Activated CD8-positive, alpha-beta memory T cell treated with anti-CD3 and anti-CD28 coated beads, Interleukin-2, amount 10 ng/mL, durations not matched to agents 7 days and 5 days (primary cell): ENCODE results near the gene ADAM33. TPM values are rescaled to one million over a fixed set of nuclear protein-coding genes. Genes with fewer than 3 reads are reported as not detected.

ENCODE experiments used
- ATAC-seq: fragments of 150-1000 bp; cut with Tn5 transposase; one replicate; pipeline ENCODE4 v1.10.0; 2021; ENCODE audit warnings: moderate library complexity
- CTCF ChIA-PET: fragments of 350-600 bp; sonication (Branson Sonifier 250); formaldehyde crosslinking; loops from one replicate; lab custom pipeline; 2021; ENCODE audit warnings: antibody characterized with exemption; lab: Charles Lee
- DNase-seq: peaks from one replicate; pipeline ENCODE4 v3.0.0-alpha.2; 2020
- H3K27ac Mint-ChIP-seq: one replicate; pipeline ENCODE4 v1.8.0; 2021; ENCODE audit warnings: mild to moderate bottlenecking, mixed read lengths
- H3K27me3 Mint-ChIP-seq: one replicate; pipeline ENCODE4 v1.8.0; 2021; ENCODE audit warnings: mixed read lengths
- H3K36me3 Mint-ChIP-seq: one replicate; pipeline ENCODE4 v1.8.0; 2021; ENCODE audit warnings: mild to moderate bottlenecking, mixed read lengths
- H3K4me1 Mint-ChIP-seq: one replicate; pipeline ENCODE4 v1.8.0; 2021; ENCODE audit warnings: mixed read lengths
- H3K4me3 Mint-ChIP-seq: one replicate; pipeline ENCODE4 v1.8.0; 2021; ENCODE audit warnings: mild to moderate bottlenecking, moderate library complexity, mixed read lengths
- H3K9me3 Mint-ChIP-seq: one replicate; pipeline ENCODE4 v1.8.0; 2022; ENCODE audit warnings: low read depth, mixed read lengths
- total RNA-seq, 2 experiments: library from RNA; stranded (reverse); gene quantifications; one replicate each; pipeline ENCODE4 v1.2.3, GENCODE V29; 2021

ADAM33 gene
- total RNA-seq, 2 experiments from 2014 or later = not detected

GRCh38 chr20:3705491-3705969, 23.7 kb upstream of the ADAM33 start:
- peaks cover 6% of the 10 kb centered on the region for H3K4me1 Mint-ChIP-seq
- no peak overlapping the region for H3K27ac Mint-ChIP-seq
- ATAC-seq = no peak
- H3K27me3 Mint-ChIP-seq = peaks cover 8% of the 10 kb centered on the region
- DNase-seq = no peak
- no peaks in the 10 kb centered on the region for H3K9me3 Mint-ChIP-seq
- no peaks in the 10 kb centered on the region for H3K36me3 Mint-ChIP-seq
- CTCF ChIA-PET = interaction anchor here (0.9 to 1.6 kb wide), 3 partner anchors 29 to 142 kb away, joined by 3 to 6 read pairs (median 3); no protein-coding TSS in a partner anchor
- H3K4me3 Mint-ChIP-seq = no peak overlapping the region

GRCh38 chr20:3704087-3704486, 22.3 kb upstream of the ADAM33 start:
- H3K27me3 Mint-ChIP-seq = peaks cover 4% of the 10 kb centered on the region
- no peaks in the 10 kb centered on the region for H3K36me3 Mint-ChIP-seq
- no peaks in the 10 kb centered on the region for H3K9me3 Mint-ChIP-seq
- no peak for ATAC-seq
- CTCF ChIA-PET = interaction anchor here (0.6 to 1.6 kb wide), 3 partner anchors 27 to 156 kb away, joined by 3 to 6 read pairs (median 3); no protein-coding TSS in a partner anchor
- H3K4me1 Mint-ChIP-seq = peaks cover 2% of the 10 kb centered on the region
- H3K4me3 Mint-ChIP-seq = no peak overlapping the region
- DNase-seq = no peak
- no peak overlapping the region for H3K27ac Mint-ChIP-seq

- Mint-ChIP-seq H3K27me3 (no peaks in the 10 kb centered on the region), H3K4me1 (no peaks in the 10 kb centered on the region), H3K36me3 (no peaks in the 10 kb centered on the region), H3K9me3 (no peaks in the 10 kb centered on the region), H3K4me3 (no peak overlapping the region), H3K27ac (no peak overlapping the region)
- ATAC-seq = no peak
- no peak for DNase-seq
- CTCF ChIA-PET = no interaction called here
These were observed 21.0 kb upstream of the ADAM33 start for GRCh38 chr20:3702611-3703391.

GRCh38 chr20:3701061-3701998, 19.5 kb upstream of the ADAM33 start:
- no peaks in the 10 kb centered on the region for H3K4me1 Mint-ChIP-seq
- no peaks in the 10 kb centered on the region for H3K9me3 Mint-ChIP-seq
- CTCF ChIA-PET = interaction anchor here (2.7 to 8.7 kb wide), 2 partner anchors 9 to 25 kb away, joined by 11 to 46 read pairs; no protein-coding TSS in a partner anchor
- H3K4me3 Mint-ChIP-seq = no peak overlapping the region
- no peak overlapping the region for H3K27ac Mint-ChIP-seq
- no peaks in the 10 kb centered on the region for H3K36me3 Mint-ChIP-seq
- no peaks in the 10 kb centered on the region for H3K27me3 Mint-ChIP-seq
- ATAC-seq (no peak), DNase-seq (no peak)

GRCh38 chr20:3699037-3699436, 17.2 kb upstream of the ADAM33 start:
- DNase-seq (no peak), ATAC-seq (no peak)
- no peaks in the 10 kb centered on the region for H3K4me1 Mint-ChIP-seq
- H3K4me3 Mint-ChIP-seq = no peak overlapping the region
- H3K27ac Mint-ChIP-seq = no peak overlapping the region
- H3K36me3 Mint-ChIP-seq = no peaks in the 10 kb centered on the region
- no peaks in the 10 kb centered on the region for H3K27me3 Mint-ChIP-seq
- no peaks in the 10 kb centered on the region for H3K9me3 Mint-ChIP-seq
- CTCF ChIA-PET = interaction anchor here (2.7 to 8.7 kb wide), 2 partner anchors 11 to 23 kb away, joined by 11 to 46 read pairs; no protein-coding TSS in a partner anchor

- Mint-ChIP-seq H3K4me3 (no peak overlapping the region), H3K4me1 (no peaks in the 10 kb centered on the region), H3K36me3 (no peaks in the 10 kb centered on the region), H3K9me3 (no peaks in the 10 kb centered on the region), H3K27ac (no peak overlapping the region), H3K27me3 (no peaks in the 10 kb centered on the region)
- ATAC-seq = no peak
- DNase-seq = no peak
- CTCF ChIA-PET = interaction anchor here (2.7 to 8.7 kb wide), 2 partner anchors 12 to 22 kb away, joined by 11 to 46 read pairs; no protein-coding TSS in a partner anchor
These were observed 16.8 kb upstream of the ADAM33 start for GRCh38 chr20:3698591-3699001.

GRCh38 chr20:3697588-3698305, 15.9 kb upstream of the ADAM33 start:
- Mint-ChIP-seq H3K27ac (no peak overlapping the region), H3K36me3 (no peaks in the 10 kb centered on the region), H3K4me1 (no peaks in the 10 kb centered on the region), H3K9me3 (no peaks in the 10 kb centered on the region), H3K27me3 (no peaks in the 10 kb centered on the region), H3K4me3 (no peak overlapping the region)
- no peak for ATAC-seq
- no peak for DNase-seq
- CTCF ChIA-PET = interaction anchor here (1.0 to 8.7 kb wide), 4 partner anchors 9 to 46 kb away, joined by 3 to 46 read pairs (median 7); no protein-coding TSS in a partner anchor

GRCh38 chr20:3696745-3697587, 15.2 kb upstream of the ADAM33 start:
- Mint-ChIP-seq H3K27me3 (no peaks in the 10 kb centered on the region), H3K9me3 (no peaks in the 10 kb centered on the region), H3K4me3 (no peak overlapping the region), H3K36me3 (no peaks in the 10 kb centered on the region), H3K27ac (no peak overlapping the region), H3K4me1 (no peaks in the 10 kb centered on the region)
- CTCF ChIA-PET = interaction anchor here (0.7 to 8.7 kb wide), 5 partner anchors 9 to 46 kb away, joined by 3 to 46 read pairs (median 5); no protein-coding TSS in a partner anchor
- no peak for ATAC-seq
- no peak for DNase-seq

GRCh38 chr20:3696200-3696599, 14.4 kb upstream of the ADAM33 start:
- ATAC-seq = no peak
- no peak overlapping the region for H3K27ac Mint-ChIP-seq
- H3K36me3 Mint-ChIP-seq = no peaks in the 10 kb centered on the region
- H3K9me3 Mint-ChIP-seq = no peaks in the 10 kb centered on the region
- no peak overlapping the region for H3K4me3 Mint-ChIP-seq
- no peaks in the 10 kb centered on the region for H3K4me1 Mint-ChIP-seq
- no peak for DNase-seq
- CTCF ChIA-PET = interaction anchor here (0.7 to 8.7 kb wide), 5 partner anchors 8 to 45 kb away, joined by 3 to 46 read pairs (median 5); no protein-coding TSS in a partner anchor
- no peaks in the 10 kb centered on the region for H3K27me3 Mint-ChIP-seq

- no peak overlapping the region for H3K27ac Mint-ChIP-seq
- no peak overlapping the region for H3K4me3 Mint-ChIP-seq
- DNase-seq = no peak
- no peaks in the 10 kb centered on the region for H3K9me3 Mint-ChIP-seq
- CTCF ChIA-PET = interaction anchor here (0.7 to 8.7 kb wide), 5 partner anchors 14 to 131 kb away, joined by 3 to 46 read pairs (median 4); no protein-coding TSS in a partner anchor
- H3K4me1 Mint-ChIP-seq = no peaks in the 10 kb centered on the region
- ATAC-seq = no peak
- H3K36me3 Mint-ChIP-seq = no peaks in the 10 kb centered on the region
- no peaks in the 10 kb centered on the region for H3K27me3 Mint-ChIP-seq
These were observed 13.1 kb upstream of the ADAM33 start for GRCh38 chr20:3694864-3695263.

- Mint-ChIP-seq H3K4me1 (no peaks in the 10 kb centered on the region), H3K36me3 (no peaks in the 10 kb centered on the region), H3K4me3 (no peak overlapping the region), H3K27ac (no peak overlapping the region), H3K9me3 (no peaks in the 10 kb centered on the region), H3K27me3 (no peaks in the 10 kb centered on the region)
- CTCF ChIA-PET = interaction anchor here (1.3 to 8.7 kb wide), 3 partner anchors 16 to 17 kb away, joined by 3 to 46 read pairs (median 6); no protein-coding TSS in a partner anchor
- DNase-seq (no peak), ATAC-seq (no peak)
These were observed 11.6 kb upstream of the ADAM33 start for GRCh38 chr20:3693376-3693775.
